Adipocyte (in vitro differentiated cells): Measurements from ENCODE around the gene GALNT8.
"Not testable (repeated sequence)": the region's sequence is repeated elsewhere in the genome, so short reads cannot be mapped to it uniquely, and the experiment has no call there.

Experiments
- DNase-seq: peaks from one replicate; pipeline ENCODE4 v3.0.0-alpha.2; 2015; ENCODE audit warnings: low read depth
- H3K27me3 ChIP-seq: replicated peaks from 2 replicates; pipeline ENCODE4 v1.7.0; 2013; ENCODE audit warnings: mild to moderate bottlenecking, low read length, moderate library complexity; ENCODE audit not compliant: control insufficient read depth, insufficient read depth
- H3K36me3 ChIP-seq: 2 replicates; pipeline ENCODE4 v1.7.0; 2013; ENCODE audit warnings: low read length, mild to moderate bottlenecking, moderate library complexity; ENCODE audit not compliant: control insufficient read depth, insufficient read depth, severe bottlenecking
- H3K4me1 ChIP-seq: 2 replicates; pipeline ENCODE4 v1.7.0; 2013; ENCODE audit warnings: mild to moderate bottlenecking, low read length, moderate library complexity; ENCODE audit not compliant: control insufficient read depth, insufficient read depth
- H3K4me3 ChIP-seq: 2 replicates; pipeline ENCODE4 v1.7.0; 2013; ENCODE audit warnings: mild to moderate bottlenecking, low read length, moderate library complexity
- H3K9ac ChIP-seq: 2 replicates; pipeline ENCODE4 v1.7.0; 2013; ENCODE audit warnings: mild to moderate bottlenecking, low read length, moderate library complexity
- H3K9me3 ChIP-seq: 2 replicates; pipeline ENCODE4 v1.7.0; 2013; ENCODE audit warnings: mild to moderate bottlenecking, low read length, moderate library complexity; ENCODE audit not compliant: control insufficient read depth

Gene GALNT8

DNA sequence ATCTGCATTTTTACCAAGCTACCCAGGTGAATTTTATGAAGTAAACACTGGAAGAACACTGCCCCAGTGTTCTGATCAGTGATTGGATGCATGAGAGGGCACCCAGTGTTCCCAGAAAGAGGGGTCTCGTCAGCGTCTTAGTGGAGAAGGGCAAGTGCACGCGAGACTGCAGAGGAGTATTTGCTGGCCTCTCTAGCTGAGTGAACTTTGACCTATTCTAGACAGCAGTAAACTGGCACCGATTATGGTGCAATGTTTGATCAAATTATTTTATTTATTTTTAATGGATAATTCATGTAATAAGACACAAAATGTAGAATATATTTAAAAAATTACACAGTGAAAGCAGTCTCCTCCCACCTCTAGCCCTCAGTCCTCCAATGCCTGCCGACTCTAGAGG lies 5.3 kb upstream of the GALNT8 start:
- Histone ChIP-seq H3K9ac (no peak overlapping the region), H3K4me3 (no peak overlapping the region), H3K36me3 (no peaks in the 10 kb centered on the region), H3K27me3 (no peaks in the 10 kb centered on the region), H3K4me1 (peaks cover 23% of the 10 kb centered on the region), H3K9me3 (no peaks in the 10 kb centered on the region)
- DNase-seq = no peak

DNA sequence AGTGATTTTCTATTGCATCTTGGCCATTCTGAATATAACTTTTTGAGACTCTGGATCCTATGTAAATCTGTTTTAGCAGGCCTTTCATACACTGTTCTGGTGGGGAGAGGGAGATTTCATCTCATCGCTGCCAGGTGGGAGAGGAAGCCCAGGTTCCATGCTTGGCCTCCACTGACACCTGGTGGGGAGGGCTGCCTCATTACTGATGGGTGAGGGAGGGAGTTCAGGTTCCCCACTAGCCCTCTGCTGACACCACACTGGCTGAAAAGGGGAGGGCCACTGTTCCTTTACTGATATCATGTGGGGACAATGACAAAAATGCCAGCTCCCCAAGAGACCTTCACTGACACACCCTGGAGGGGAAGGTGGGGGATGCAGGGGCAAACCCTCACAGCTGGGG lies 2.4 kb upstream of the GALNT8 start:
- Histone ChIP-seq H3K9ac (no peak overlapping the region), H3K4me3 (no peak overlapping the region), H3K27me3 (peaks cover 10% of the 10 kb centered on the region), H3K36me3 (no peaks in the 10 kb centered on the region), H3K4me1 (peaks cover 8% of the 10 kb centered on the region), H3K9me3 (no peaks in the 10 kb centered on the region)
- no peak for DNase-seq

DNA sequence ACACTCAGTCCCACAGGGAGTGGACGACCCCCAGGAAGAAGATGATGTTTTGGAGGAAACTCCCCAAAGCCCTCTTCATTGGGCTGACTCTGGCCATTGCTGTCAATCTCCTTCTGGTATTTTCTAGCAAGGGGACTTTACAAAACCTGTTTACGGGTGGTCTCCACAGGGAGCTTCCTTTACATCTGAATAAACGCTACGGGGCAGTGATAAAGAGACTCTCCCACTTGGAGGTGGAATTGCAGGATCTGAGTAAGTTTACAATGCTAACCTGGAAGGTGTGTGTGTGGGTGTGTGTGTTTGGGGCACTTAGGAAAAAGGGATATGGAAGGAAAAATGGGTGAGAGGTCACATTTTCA lies 416 bp downstream of the GALNT8 start:
- DNase-seq = no peak
- no peaks in the 10 kb centered on the region for H3K36me3 ChIP-seq
- no peaks in the 10 kb centered on the region for H3K4me1 ChIP-seq
- H3K4me3 ChIP-seq = no peak overlapping the region
- peaks cover 11% of the 10 kb centered on the region for H3K27me3 ChIP-seq
- H3K9ac ChIP-seq = no peak overlapping the region
- no peaks in the 10 kb centered on the region for H3K9me3 ChIP-seq

DNA sequence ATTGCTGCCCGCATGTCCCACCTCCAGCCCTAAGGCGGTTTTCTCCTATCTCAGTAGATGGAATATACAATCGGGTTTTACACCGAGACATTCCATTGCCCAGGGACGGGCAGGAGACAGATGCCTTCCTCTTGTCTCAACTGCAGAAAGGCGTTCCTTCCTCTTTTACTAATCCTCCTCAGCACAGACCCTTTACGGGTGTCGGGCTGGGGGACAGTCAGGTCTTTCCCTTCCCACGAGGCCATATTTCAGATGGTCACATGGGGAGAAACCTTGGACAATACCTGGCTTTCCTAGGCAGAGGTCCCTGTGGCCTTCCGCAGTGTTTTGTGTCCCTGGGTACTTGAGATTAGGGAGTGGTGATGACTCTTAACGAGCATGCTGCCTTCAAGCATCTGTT lies 1.4 kb downstream of the GALNT8 start:
- not testable (repeated sequence) for H3K4me3 ChIP-seq, H3K4me1 ChIP-seq, H3K9me3 ChIP-seq, DNase-seq, H3K36me3 ChIP-seq, H3K9ac ChIP-seq
- peaks cover 11% of the 10 kb centered on the region for H3K27me3 ChIP-seq

DNA sequence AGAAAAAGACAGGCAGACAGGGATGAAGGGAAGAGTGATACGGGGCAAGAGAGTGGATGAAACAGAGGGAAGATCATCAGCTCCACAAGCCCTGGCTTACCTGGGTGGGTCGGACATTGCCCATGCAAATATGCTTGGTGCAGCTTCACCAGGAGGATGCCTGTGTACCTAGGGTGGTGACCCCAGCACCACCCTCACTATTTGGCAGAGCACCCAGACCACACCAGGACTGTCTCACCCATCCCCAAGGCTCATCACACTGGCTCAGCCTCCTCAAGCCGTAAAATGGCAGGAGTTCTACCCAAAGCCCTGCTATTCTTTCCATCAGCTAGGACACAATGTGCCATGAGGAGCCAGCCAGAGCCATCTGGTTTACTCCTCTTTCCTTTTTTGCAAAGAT lies 3.0 kb downstream of the GALNT8 start:
- H3K4me3 ChIP-seq = no peak overlapping the region
- peaks cover 11% of the 10 kb centered on the region for H3K27me3 ChIP-seq
- DNase-seq = no peak
- no peaks in the 10 kb centered on the region for H3K4me1 ChIP-seq
- no peaks in the 10 kb centered on the region for H3K9me3 ChIP-seq
- H3K36me3 ChIP-seq = no peaks in the 10 kb centered on the region
- no peak overlapping the region for H3K9ac ChIP-seq

GRCh38 chr12:4725057-4725456 lies 4.9 kb downstream of the GALNT8 start:
- H3K9ac ChIP-seq = no peak overlapping the region
- peaks cover 11% of the 10 kb centered on the region for H3K27me3 ChIP-seq
- no peak overlapping the region for H3K4me3 ChIP-seq
- no peaks in the 10 kb centered on the region for H3K9me3 ChIP-seq
- no peaks in the 10 kb centered on the region for H3K36me3 ChIP-seq
- H3K4me1 ChIP-seq = no peaks in the 10 kb centered on the region
- DNase-seq = no peak

DNA sequence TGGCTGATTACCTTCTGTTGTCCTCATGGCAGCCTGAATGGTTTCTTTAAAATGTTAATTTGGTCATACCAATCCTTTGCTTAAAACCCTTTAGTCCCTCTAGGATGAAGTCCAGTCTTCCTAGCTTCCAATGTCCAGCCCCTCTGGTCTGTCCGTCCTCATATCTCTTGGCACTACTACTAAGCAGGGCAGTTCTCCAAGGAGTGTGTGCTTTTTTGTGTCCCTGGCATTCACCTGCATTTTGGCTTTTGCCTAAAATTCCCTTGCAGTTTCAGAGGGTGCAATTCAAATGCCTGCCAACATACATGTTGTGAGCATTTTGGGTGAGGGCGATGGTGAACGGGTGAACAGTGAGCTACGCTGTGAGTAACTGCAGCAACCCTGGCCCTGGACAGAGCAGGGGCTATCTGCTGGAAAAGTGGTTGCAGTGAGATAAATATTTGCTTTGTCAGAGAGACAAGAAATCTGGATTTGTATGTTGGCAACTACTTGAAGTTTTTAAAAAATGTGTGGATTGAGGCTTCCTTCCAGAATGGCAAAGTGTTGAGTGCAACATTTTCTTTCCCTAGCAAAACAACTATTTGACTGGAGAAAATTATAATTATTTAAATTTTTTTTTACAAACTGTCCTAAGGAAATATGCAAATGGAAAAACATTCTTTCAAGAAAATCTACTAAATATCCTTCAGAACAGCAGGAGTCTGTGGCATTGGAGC lies 14.6 kb downstream of the GALNT8 start:
- H3K9ac ChIP-seq = no peak overlapping the region
- H3K4me1 ChIP-seq = no peaks in the 10 kb centered on the region
- peaks cover 9% of the 10 kb centered on the region for H3K27me3 ChIP-seq
- H3K9me3 ChIP-seq = no peaks in the 10 kb centered on the region
- H3K4me3 ChIP-seq = no peak overlapping the region
- no peak for DNase-seq
- no peaks in the 10 kb centered on the region for H3K36me3 ChIP-seq

- DNase-seq = no peak
- no peaks in the 10 kb centered on the region for H3K9me3 ChIP-seq
- no peak overlapping the region for H3K9ac ChIP-seq
- no peaks in the 10 kb centered on the region for H3K36me3 ChIP-seq
- no peaks in the 10 kb centered on the region for H3K4me1 ChIP-seq
- peaks cover 9% of the 10 kb centered on the region for H3K27me3 ChIP-seq
- H3K4me3 ChIP-seq = no peak overlapping the region
These were observed 15.9 kb downstream of the GALNT8 start for GRCh38 chr12:4736091-4736490.

- Histone ChIP-seq H3K4me3 (no peak overlapping the region), H3K4me1 (no peaks in the 10 kb centered on the region), H3K9ac (no peak overlapping the region), H3K27me3 (peaks cover 7% of the 10 kb centered on the region), H3K36me3 (no peaks in the 10 kb centered on the region), H3K9me3 (no peaks in the 10 kb centered on the region)
- no peak for DNase-seq
These were observed 18.3 kb downstream of the GALNT8 start for GRCh38 chr12:4738541-4738940.

GRCh38 chr12:4742416-4742970 lies 22.3 kb downstream of the GALNT8 start:
- no peak for DNase-seq
- Histone ChIP-seq H3K4me1 (no peaks in the 10 kb centered on the region), H3K4me3 (no peak overlapping the region), H3K36me3 (no peaks in the 10 kb centered on the region), H3K27me3 (peaks cover 3% of the 10 kb centered on the region), H3K9me3 (no peaks in the 10 kb centered on the region), H3K9ac (no peak overlapping the region)

- no peak for DNase-seq
- Histone ChIP-seq H3K27me3 (no peaks in the 10 kb centered on the region), H3K4me3 (no peak overlapping the region), H3K9me3 (no peaks in the 10 kb centered on the region), H3K36me3 (no peaks in the 10 kb centered on the region), H3K4me1 (no peaks in the 10 kb centered on the region), H3K9ac (no peak overlapping the region)
These were observed 22.8 kb downstream of the GALNT8 start for GRCh38 chr12:4743046-4743445.

- Histone ChIP-seq H3K36me3 (no peaks in the 10 kb centered on the region), H3K4me3 (no peak overlapping the region), H3K4me1 (no peaks in the 10 kb centered on the region), H3K9me3 (peaks cover 9% of the 10 kb centered on the region), H3K27me3 (no peaks in the 10 kb centered on the region), H3K9ac (no peak overlapping the region)
- no peak for DNase-seq
These were observed 24.5 kb downstream of the GALNT8 start for GRCh38 chr12:4744709-4745108.
